SH-SY5Y (cell line): ENCODE data around the gene COL20A1.

ENCODE experiments used
- GATA2 ChIP-seq: IDR thresholded peaks from 2 replicates; pipeline ENCODE4 v1.6.1; 2011; ENCODE audit warnings: mild to moderate bottlenecking, low read depth, low read length
- GATA3 ChIP-seq: IDR thresholded peaks from 2 replicates; pipeline ENCODE4 v1.6.1; 2011; ENCODE audit warnings: low read depth, mild to moderate bottlenecking, low read length, moderate library complexity

DNA sequence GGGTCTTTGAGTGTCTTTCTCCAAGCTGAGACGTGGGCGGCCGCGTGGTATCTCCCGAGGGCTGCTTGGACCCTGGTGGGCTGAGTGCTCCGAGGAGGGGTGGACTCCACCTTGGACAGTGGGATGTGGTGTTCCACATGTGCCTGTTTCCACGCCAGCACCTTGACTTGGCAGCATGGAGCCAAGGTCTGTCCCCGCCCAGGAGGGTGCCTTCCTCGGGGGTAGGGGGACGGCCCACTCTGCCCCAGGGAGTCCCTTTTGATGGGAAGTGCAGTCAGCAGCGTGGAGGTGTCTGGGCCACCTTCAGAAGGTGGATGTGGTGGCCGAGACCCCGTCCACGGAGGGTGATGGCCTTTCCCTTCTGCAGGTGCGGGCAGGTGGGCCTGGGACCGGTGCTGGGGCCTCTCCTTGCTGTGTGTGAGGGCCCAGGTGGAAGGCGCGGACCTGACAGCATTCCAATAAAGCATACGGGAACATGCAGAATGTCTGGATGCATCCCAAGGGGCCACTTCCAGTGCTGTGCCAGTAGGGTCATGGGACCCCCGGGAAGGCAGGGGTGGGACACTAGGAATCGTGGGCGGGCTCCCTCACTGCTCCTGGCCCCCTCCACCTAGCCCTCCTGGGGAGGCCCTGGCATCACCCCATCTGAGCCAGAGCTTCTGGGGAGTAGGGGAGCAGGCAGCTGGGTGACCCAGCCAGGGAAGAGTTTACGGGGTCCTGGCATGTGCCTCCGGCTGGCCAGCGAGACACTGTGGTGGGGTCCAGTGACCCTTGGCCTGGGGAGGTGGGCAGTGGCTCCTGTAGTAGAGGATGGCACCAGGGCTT lies 3.5 kb upstream of the COL20A1 start:
- no peak for TF ChIP-seq GATA3
- TF ChIP-seq GATA2, result no peak
